HUES64 (cell line): ENCODE measurements around the gene KCNQ1OT1.

Experiments
- H3K27ac ChIP-seq: 2 replicates; pipeline ENCODE4 v1.7.0; 2013; ENCODE audit warnings: low read depth, low read length, inconsistent platforms
- H3K27me3 ChIP-seq: 2 replicates; pipeline ENCODE4 v1.6.1; 2013; ENCODE audit warnings: mild to moderate bottlenecking, low read length; ENCODE audit not compliant: insufficient read depth
- H3K36me3 ChIP-seq: 2 replicates; pipeline ENCODE4 v1.6.1; 2013; ENCODE audit warnings: mild to moderate bottlenecking, low read length; ENCODE audit not compliant: insufficient read depth
- H3K4me1 ChIP-seq: 2 replicates; pipeline ENCODE4 v1.6.1; 2013; ENCODE audit warnings: mild to moderate bottlenecking, low read length, moderate library complexity; ENCODE audit not compliant: insufficient read depth
- H3K4me3 ChIP-seq: 2 replicates; pipeline ENCODE4 v1.5.1; 2013; ENCODE audit warnings: mild to moderate bottlenecking, low read length, moderate library complexity
- H3K9ac ChIP-seq: 2 replicates; pipeline ENCODE4 v1.6.1; 2013; ENCODE audit warnings: mild to moderate bottlenecking, low read depth, low read length
- H3K9me3 ChIP-seq: 2 replicates; pipeline ENCODE4 v1.6.1; 2013; ENCODE audit warnings: low read depth, low read length; ENCODE audit not compliant: insufficient read depth
- WGBS: fragments of 150-250, 120-280 bp; methylation state at CpG from one replicate; pipeline ENCODE4 v1.1.7; 2013; ENCODE audit warnings: missing lambda C conversion rate; 5-methylcytosine and 5-hydroxymethylcytosine counted together

Gene KCNQ1OT1

GRCh38 chr11:2580061-2580421, 119.8 kb downstream of the KCNQ1OT1 start:
- Histone ChIP-seq H3K27me3 (peaks cover 30% of the 10 kb centered on the region; the same call in 1 of the 2 replicates), H3K4me1 (no peaks in the 10 kb centered on the region), H3K36me3 (no peaks in the 10 kb centered on the region), H3K9me3 (no peaks in the 10 kb centered on the region), H3K4me3 (no peak overlapping the region), H3K9ac (no peak overlapping the region), H3K27ac (no peak overlapping the region)
- WGBS: 85% methylated on average over 9 of the region's 10 CpGs

DNA sequence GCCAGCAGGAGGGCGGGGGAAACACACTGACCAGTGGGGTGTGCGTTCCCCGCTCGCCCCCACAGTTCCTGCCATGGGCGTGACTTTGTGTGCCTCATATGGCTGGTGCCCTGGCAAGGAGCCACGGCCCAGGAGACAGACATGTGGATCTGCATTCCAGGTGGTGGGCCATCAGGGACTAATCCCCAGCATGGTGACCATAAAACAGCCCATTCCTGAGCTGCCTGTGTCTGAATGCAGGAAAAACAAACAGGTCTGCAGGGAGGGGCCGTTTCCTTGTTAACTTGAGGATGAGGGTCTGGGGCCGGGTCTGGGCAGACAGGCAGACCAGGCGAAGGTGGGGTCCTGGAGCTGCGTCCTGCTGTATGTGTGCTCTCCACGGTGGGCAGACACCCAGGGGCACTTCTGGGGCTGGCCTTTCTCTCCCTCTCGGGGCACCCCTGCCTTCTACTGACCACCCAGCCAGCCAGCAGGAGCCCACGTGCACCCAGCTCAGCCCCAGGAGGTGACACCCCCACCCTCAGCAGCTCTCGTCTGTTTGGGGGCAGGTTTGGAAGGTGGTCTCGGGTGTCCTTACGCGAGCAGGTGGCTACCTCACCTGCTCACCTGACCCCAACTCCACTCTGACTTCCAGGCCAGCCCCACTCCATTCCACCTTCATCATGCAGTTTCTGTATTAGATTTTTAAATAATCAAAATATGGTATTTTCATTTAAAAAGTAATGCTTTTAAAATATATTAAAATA, 120.3 kb downstream of the KCNQ1OT1 start:
- H3K4me1 ChIP-seq: no peaks in the 10 kb centered on the region
- H3K9me3 ChIP-seq: no peaks in the 10 kb centered on the region
- no peak overlapping the region for H3K27ac ChIP-seq
- H3K9ac ChIP-seq: no peak overlapping the region
- H3K36me3 ChIP-seq: no peaks in the 10 kb centered on the region
- no peak overlapping the region for H3K4me3 ChIP-seq
- peaks cover 30% of the 10 kb centered on the region; the same call in 1 of the 2 replicates for H3K27me3 ChIP-seq
- WGBS: 81% methylated on average over 17 of the region's 17 CpGs

- H3K4me3 ChIP-seq: no peak overlapping the region
- 89% methylated on average over 7 of the region's 7 CpGs for WGBS
- no peaks in the 10 kb centered on the region for H3K36me3 ChIP-seq
- H3K9ac ChIP-seq: no peak overlapping the region
- H3K27ac ChIP-seq: no peak overlapping the region
- H3K27me3 ChIP-seq: peaks cover 30% of the 10 kb centered on the region; the same call in 1 of the 2 replicates
- no peaks in the 10 kb centered on the region for H3K4me1 ChIP-seq
- no peaks in the 10 kb centered on the region for H3K9me3 ChIP-seq
Measured at GRCh38 chr11:2578929-2579270, 120.9 kb downstream of the KCNQ1OT1 start.

GRCh38 chr11:2577991-2578928, 121.5 kb downstream of the KCNQ1OT1 start:
- Histone ChIP-seq H3K27me3 (peaks cover 32% of the 10 kb centered on the region), H3K36me3 (no peaks in the 10 kb centered on the region), H3K9ac (no peak overlapping the region), H3K27ac (no peak overlapping the region), H3K4me1 (no peaks in the 10 kb centered on the region), H3K9me3 (no peaks in the 10 kb centered on the region), H3K4me3 (no peak overlapping the region)
- WGBS: 94% methylated on average over 22 of the region's 22 CpGs

GRCh38 chr11:2577031-2577990, 122.5 kb downstream of the KCNQ1OT1 start:
- 90% methylated on average over 33 of the region's 33 CpGs for WGBS

DNA sequence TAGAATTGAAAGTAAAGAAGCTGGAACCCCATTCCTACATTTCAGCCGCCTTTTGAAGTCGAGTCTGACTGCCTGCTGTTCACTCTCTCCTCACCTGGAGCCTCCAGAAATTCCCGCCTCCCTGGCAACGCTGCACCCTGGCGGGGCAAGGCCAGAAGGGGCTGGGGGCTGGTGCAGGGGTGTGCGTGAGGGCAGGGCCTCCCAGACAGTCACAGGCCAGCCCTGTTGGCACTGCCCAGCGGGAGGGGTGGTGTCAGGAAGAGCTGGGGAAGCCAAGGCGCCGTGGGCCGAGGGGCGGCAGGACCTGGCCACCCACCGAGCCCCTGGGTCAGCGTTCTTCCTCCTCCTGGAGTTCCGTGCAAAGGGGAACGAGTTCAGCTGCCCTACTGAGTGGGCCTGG, 123.2 kb downstream of the KCNQ1OT1 start:
- H3K9me3 ChIP-seq: no peaks in the 10 kb centered on the region
- WGBS: 89% methylated on average over 15 of the region's 15 CpGs
- H3K36me3 ChIP-seq: no peaks in the 10 kb centered on the region
- H3K4me1 ChIP-seq: no peaks in the 10 kb centered on the region
- H3K27me3 ChIP-seq: peaks cover 38% of the 10 kb centered on the region
- H3K27ac ChIP-seq: no peak overlapping the region
- H3K9ac ChIP-seq: no peak overlapping the region
- no peak overlapping the region for H3K4me3 ChIP-seq

More at GRCh38 chr11:2577031-2577990, 122.5 kb downstream of the KCNQ1OT1 start:
- no peak overlapping the region for H3K9ac ChIP-seq
- no peaks in the 10 kb centered on the region for H3K9me3 ChIP-seq
- peaks cover 38% of the 10 kb centered on the region for H3K27me3 ChIP-seq
- H3K4me1 ChIP-seq: no peaks in the 10 kb centered on the region
- H3K27ac ChIP-seq: no peak overlapping the region
- H3K36me3 ChIP-seq: no peaks in the 10 kb centered on the region
- no peak overlapping the region for H3K4me3 ChIP-seq

- Histone ChIP-seq H3K9me3 (no peaks in the 10 kb centered on the region), H3K27ac (no peak overlapping the region), H3K27me3 (peaks cover 38% of the 10 kb centered on the region), H3K4me3 (no peak overlapping the region), H3K4me1 (no peaks in the 10 kb centered on the region), H3K36me3 (no peaks in the 10 kb centered on the region), H3K9ac (no peak overlapping the region)
- WGBS: 92% methylated on average over 15 of the region's 15 CpGs
Measured at GRCh38 chr11:2576111-2576510, 123.7 kb downstream of the KCNQ1OT1 start.

DNA sequence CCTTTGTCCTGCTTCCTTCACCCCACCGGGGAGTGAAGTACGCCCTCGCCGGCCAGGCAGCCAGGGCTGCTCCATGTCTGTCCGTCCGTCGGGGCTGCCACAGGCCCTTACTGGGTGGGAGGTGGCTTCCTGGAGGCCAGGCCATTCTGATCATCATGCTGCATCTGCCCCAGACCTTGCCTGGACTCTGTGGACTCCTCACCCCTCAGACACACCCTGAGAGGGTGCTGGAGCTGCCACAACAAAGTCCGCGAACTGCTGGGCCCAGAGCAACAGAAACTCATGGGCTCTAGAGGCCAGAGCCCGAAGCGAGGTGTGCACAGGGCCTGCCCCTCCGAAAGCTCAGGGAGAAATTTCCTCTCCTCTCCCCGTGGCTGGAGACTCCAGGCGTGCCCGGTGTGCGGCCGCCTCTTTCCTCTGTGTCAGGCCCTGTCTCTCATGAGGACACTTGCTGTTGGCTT, 124.2 kb downstream of the KCNQ1OT1 start:
- H3K9ac ChIP-seq: no peak overlapping the region
- H3K27ac ChIP-seq: no peak overlapping the region
- 95% methylated on average over 17 of the region's 17 CpGs for WGBS
- H3K27me3 ChIP-seq: peaks cover 36% of the 10 kb centered on the region
- no peaks in the 10 kb centered on the region for H3K36me3 ChIP-seq
- H3K9me3 ChIP-seq: no peaks in the 10 kb centered on the region
- no peaks in the 10 kb centered on the region for H3K4me1 ChIP-seq
- H3K4me3 ChIP-seq: no peak overlapping the region

DNA sequence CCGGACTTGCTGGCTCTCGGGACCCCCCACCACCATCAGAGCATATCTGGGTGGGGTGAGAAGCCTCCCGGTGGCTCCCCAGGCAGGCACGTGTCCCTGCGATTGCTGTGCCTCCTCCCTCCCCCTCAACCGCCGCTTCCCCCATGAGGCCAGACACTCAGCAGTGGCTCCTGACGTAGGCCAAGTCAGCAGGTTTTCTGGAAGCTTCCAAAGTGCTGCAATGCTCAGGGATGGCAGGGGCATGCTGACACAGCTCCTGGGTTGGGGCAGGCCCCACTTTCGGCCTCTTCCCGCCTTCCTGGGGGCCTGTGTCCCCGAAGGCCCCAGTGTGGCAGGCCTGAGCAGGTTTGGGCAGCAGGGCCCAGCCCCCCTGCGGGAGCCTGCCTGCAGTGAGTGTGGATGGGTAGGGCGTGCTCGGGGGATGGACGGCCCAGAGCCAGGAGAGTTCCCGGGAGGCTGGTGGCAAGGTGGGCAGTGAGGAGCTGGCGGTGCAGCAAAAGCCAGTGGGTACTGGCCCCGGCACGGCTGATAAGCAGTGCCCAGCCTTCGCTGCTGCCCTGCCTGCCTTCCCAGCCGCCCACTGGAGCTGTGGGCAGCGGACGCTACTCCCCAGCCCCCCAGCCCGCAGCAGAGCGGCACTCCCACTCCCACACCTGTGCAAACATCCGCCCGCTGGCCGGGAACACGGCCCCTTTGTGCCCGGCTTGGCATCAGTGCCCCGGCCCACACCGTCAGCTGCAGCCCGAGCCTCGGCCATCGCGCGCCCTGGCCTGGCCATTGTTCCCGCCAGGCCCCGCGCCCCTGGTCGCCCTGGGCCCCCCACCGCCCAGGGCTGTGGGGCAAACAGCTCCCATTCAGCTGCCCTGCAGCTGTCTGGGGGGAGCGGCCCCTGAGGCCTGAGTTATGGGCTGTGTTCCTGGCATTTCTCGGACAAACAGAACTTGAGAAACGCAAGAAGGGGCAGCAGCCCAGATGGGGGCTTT, 125.0 kb downstream of the KCNQ1OT1 start:
- 93% methylated on average over 45 of the region's 45 CpGs for WGBS
- H3K4me1 ChIP-seq: no peaks in the 10 kb centered on the region

DNA sequence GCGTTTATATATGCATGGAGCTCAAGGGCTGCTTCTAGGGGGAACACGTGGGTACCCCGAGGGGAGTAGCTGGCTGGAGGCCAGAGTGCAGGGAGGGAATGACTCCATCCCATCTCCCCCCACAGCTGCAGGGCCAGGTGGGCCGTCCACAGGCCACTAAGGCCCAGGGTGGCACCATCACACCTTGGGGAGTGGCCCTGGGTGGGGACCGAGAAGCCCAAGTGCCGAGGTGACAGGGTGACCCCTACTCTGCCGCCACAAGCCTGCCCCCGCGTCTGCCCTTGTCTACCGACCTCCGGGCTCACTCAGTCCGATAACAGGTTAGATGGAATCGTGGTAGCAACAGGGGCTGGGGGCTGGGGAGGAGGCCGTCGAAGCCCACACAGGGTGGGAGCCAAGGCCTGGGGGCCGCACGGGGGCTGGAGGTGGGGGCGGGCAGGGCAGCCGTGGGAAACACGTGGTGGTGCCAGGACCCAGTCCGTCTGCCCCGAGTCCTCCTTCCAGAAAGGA, 125.7 kb downstream of the KCNQ1OT1 start:
- Histone ChIP-seq H3K27ac (no peak overlapping the region), H3K9ac (no peak overlapping the region), H3K9me3 (no peaks in the 10 kb centered on the region), H3K4me1 (no peaks in the 10 kb centered on the region), H3K27me3 (peaks cover 29% of the 10 kb centered on the region), H3K36me3 (no peaks in the 10 kb centered on the region), H3K4me3 (no peak overlapping the region)
- WGBS: 92% methylated on average over 22 of the region's 22 CpGs

More for the DNA sequence above, 125.0 kb downstream of the KCNQ1OT1 start:
- peaks cover 33% of the 10 kb centered on the region for H3K27me3 ChIP-seq
- no peaks in the 10 kb centered on the region for H3K36me3 ChIP-seq
- no peak overlapping the region for H3K9ac ChIP-seq
- H3K27ac ChIP-seq: no peak overlapping the region
- H3K9me3 ChIP-seq: no peaks in the 10 kb centered on the region
- H3K4me3 ChIP-seq: no peak overlapping the region
